Neutrophil (primary cell): ENCODE results near the gene TCN2.

Source experiments
- H3K27ac ChIP-seq: fragments of 200-600 bp; sonication (generic); 2 replicates; pipeline ENCODE4 v1.5.1; 2016; ENCODE audit warnings: mild to moderate bottlenecking, moderate library complexity
- H3K27me3 ChIP-seq: fragments of 200-600 bp; sonication (generic); 2 replicates; pipeline ENCODE4 v1.6.0; 2016; ENCODE audit warnings: mild to moderate bottlenecking
- H3K36me3 ChIP-seq: fragments of 200-600 bp; sonication (generic); 2 replicates; pipeline ENCODE4 v1.5.1; 2017
- H3K4me1 ChIP-seq, 2 experiments: fragments of 200-600 bp in 1 of 2; sonication (generic) in 1 of 2; 1 replicate in 1 of 2; 2 replicates in 1 of 2; pipeline versions ENCODE4 v1.5.1 to v1.6.1; 2013 to 2016; ENCODE audit warnings: low read depth in 1 of 2, low read length in 1 of 2, mild to moderate bottlenecking in 1 of 2, moderate library complexity in 1 of 2; ENCODE audit not compliant: control insufficient read depth in 1 of 2, insufficient read depth in 1 of 2
- H3K4me3 ChIP-seq, 2 experiments: fragments of 200-600 bp in 1 of 2; sonication (generic) in 1 of 2; 1 replicate in 1 of 2; 2 replicates in 1 of 2; pipeline ENCODE4 v1.5.1; 2013 to 2016; ENCODE audit warnings: low read depth in 1 of 2, low read length in 1 of 2, mild to moderate bottlenecking in 1 of 2, moderate library complexity in 1 of 2
- H3K9me3 ChIP-seq: fragments of 200-600 bp; sonication (generic); 2 replicates; pipeline ENCODE4 v1.5.1; 2016
- TF ChIP-seq, protein P1 (sequence below): fragments of 200-600 bp; sonication (generic); IDR thresholded peaks from 2 replicates; pipeline ENCODE4 v1.5.1; 2016; ENCODE audit warnings: antibody characterized with exemption

TCN2 gene

DNA sequence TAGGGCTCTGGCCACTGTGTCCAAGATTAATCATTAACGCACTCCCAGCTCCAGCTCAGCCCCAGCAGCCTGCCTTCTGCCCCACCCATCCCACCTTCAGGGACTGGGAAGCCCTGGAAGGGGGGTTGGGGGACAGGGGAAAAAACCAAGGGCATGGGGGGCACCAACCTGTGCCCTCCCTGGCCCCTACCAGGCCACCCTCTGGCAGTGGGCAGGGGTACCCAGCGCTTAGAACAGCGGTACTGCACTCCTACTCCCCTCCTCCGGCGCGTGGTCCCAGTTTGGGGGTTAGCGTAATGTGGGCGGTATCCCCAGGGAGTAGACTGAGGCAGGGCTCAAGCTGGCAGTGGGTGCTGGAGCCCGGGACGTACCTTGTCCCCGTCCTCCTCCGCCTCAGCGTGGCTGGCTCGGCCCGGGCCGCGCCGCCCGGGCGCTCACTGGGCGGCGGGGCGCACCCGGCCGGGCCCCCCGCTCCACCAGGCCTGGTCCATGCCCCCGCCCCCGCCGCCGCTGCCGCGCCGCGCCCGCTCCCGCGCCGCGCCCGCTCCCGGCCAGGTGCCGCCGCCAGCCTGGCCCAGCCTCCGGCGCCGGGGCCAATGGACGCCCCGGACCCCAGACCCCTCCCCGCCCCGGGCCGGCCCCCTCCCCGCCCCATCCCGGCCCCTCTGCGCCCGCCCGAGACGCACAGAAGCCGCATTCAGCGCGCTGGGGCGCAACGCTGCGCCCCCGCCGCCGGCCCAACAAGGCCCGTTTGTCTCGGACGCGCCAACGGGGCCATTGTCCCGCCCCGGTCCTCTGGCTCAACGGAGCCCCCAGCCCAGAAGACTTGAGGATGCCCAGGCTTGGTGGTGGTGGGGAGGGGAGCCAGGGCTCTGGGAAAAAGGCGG, 32.6 kb upstream of the TCN2 start, which contains the start of gene GAL3ST1:
GAL3ST1 (minus strand) TSS at position 571 of the 887 bp plus-strand sequence. CDS start 17,273 bp downstream, outside the sequence.
- Histone ChIP-seq H3K4me1 (no peaks in the 10 kb centered on the region), H3K27me3 (peaks cover 43% of the 10 kb centered on the region), H3K27ac (no peak within 1 kb of the TSS), H3K4me3 (no peak within 1 kb of the TSS), H3K9me3 (no peaks in the 10 kb centered on the region), H3K36me3 (peaks cover 41% of the 10 kb centered on the region)
- TF ChIP-seq, protein P1, sequence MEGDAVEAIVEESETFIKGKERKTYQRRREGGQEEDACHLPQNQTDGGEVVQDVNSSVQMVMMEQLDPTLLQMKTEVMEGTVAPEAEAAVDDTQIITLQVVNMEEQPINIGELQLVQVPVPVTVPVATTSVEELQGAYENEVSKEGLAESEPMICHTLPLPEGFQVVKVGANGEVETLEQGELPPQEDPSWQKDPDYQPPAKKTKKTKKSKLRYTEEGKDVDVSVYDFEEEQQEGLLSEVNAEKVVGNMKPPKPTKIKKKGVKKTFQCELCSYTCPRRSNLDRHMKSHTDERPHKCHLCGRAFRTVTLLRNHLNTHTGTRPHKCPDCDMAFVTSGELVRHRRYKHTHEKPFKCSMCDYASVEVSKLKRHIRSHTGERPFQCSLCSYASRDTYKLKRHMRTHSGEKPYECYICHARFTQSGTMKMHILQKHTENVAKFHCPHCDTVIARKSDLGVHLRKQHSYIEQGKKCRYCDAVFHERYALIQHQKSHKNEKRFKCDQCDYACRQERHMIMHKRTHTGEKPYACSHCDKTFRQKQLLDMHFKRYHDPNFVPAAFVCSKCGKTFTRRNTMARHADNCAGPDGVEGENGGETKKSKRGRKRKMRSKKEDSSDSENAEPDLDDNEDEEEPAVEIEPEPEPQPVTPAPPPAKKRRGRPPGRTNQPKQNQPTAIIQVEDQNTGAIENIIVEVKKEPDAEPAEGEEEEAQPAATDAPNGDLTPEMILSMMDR: no peak

DNA sequence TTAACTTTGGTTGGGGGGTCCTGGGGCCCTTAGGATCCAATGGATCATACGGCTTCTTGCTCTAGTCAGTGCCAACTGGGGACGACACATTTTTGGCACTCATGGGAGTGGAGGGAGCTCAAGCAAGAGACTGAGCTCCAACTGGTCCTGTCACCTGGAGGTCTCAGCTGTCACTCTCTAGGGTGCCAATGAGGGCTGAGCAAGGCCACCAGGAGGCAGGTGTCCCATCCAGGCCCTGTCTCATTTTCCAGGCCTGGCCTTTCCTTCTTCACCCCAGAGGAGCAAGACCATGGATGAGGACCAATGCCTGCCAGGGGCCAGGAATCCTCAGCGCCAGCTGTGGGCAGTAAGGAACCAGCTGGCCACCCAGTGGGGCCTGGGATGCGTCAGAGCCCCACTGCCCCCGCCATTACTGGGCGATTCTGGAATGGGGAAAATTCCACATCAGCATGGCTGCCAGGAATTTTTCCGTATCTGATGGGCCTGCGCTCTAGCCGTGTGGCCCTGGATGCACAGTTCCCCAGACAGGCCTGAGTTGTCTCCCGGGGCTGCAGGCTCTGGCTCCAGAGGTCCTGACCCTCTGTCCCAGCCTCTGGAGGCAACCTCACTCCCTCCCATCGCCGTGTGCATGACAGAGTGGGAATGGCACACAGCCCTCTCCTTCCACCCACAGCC, 31.8 kb upstream of the TCN2 start:
- Histone ChIP-seq H3K4me3 (no peak overlapping the region), H3K9me3 (no peaks in the 10 kb centered on the region), H3K27ac (no peak overlapping the region), H3K27me3 (peaks cover 43% of the 10 kb centered on the region), H3K36me3 (peaks cover 49% of the 10 kb centered on the region), H3K4me1 (no peaks in the 10 kb centered on the region)
- TF ChIP-seq, protein P1: no peak

GRCh38 chr22:30575859-30576258, 31.1 kb upstream of the TCN2 start:
- TF ChIP-seq, protein P1: no peak
- H3K27ac ChIP-seq: no peak overlapping the region
- H3K4me1 ChIP-seq: no peaks in the 10 kb centered on the region
- peaks cover 43% of the 10 kb centered on the region for H3K27me3 ChIP-seq
- H3K4me3 ChIP-seq: no peak overlapping the region
- H3K9me3 ChIP-seq: no peaks in the 10 kb centered on the region
- peaks cover 56% of the 10 kb centered on the region for H3K36me3 ChIP-seq

GRCh38 chr22:30578481-30578880, 28.5 kb upstream of the TCN2 start:
- no peaks in the 10 kb centered on the region for H3K9me3 ChIP-seq
- peaks cover 81% of the 10 kb centered on the region for H3K36me3 ChIP-seq
- H3K4me1 ChIP-seq: no peaks in the 10 kb centered on the region
- TF ChIP-seq, protein P1: no peak
- no peak overlapping the region for H3K27ac ChIP-seq
- peaks cover 19% of the 10 kb centered on the region for H3K27me3 ChIP-seq
- H3K4me3 ChIP-seq: no peak overlapping the region

DNA sequence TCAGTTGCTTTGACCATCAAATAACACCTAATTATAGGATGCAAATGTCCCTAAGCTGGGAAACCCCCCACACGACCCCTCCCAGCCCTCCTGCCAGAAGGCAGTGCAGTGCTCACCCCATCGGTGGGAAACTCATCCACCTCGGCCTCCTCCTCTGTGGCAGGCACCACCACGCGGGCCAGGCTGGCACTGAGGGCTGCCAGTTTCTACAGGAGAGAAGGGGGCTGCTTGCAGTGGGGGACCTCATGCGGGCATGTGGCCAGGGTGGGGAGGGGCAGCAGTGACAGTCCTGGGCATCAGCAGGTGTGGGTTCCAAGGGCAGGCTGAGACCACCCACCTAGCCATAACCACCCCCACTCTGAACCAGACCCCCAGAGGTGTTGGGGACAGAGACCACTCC, 26.1 kb upstream of the TCN2 start:
- no peaks in the 10 kb centered on the region for H3K27me3 ChIP-seq
- H3K36me3 ChIP-seq: peaks cover 93% of the 10 kb centered on the region
- H3K4me1 ChIP-seq: no peaks in the 10 kb centered on the region
- H3K9me3 ChIP-seq: no peaks in the 10 kb centered on the region
- TF ChIP-seq, protein P1: no peak
- no peak overlapping the region for H3K4me3 ChIP-seq
- H3K27ac ChIP-seq: no peak overlapping the region
